IPS-18c (cell line): Measurements from ENCODE around the gene RUNDC3A.
A peak's percentile ranks its signal among the peaks of the same experiment; 100 is the strongest.

Experiments used
- H3K4me3 ChIP-seq: 2 replicates; pipeline ENCODE4 v1.7.0; 2013; ENCODE audit warnings: low read depth, mild to moderate bottlenecking, low read length, moderate library complexity; ENCODE audit not compliant: insufficient read depth
- H3K9me3 ChIP-seq: one replicate; pipeline ENCODE4 v1.6.1; 2013; ENCODE audit warnings: mild to moderate bottlenecking, low read length, moderate library complexity; ENCODE audit not compliant: control insufficient read depth, insufficient read depth

The RUNDC3A gene

DNA sequence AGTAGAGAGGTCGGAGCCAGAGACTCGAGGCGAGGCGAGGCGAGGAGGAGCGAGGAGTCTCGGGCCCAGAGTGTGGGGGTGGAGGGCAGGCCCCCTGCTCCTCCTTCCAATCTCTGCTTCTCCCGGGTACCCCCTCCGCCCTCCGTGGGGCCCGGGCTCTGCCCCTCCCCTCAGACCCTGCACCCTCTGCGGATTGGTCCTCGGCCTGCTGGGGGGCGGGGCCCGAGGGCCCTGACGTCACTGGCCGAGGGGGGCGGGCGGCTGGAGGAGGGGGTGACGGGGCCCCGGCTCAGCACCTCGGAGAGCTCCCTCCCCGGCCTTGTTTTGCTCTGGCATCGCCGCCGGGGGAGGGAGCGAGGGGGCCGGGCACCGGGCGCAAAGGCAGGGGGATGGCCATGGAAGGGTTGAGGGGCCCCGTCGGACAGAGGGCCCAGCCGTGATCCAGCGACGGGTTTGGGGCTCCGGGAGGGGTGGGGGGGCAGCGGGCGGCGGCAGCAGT is at the start of gene RUNDC3A:
RUNDC3A (plus strand) TSS at position 282 of the 499 bp plus-strand sequence. CDS start 232 bp downstream, outside the sequence.
- H3K4me3 ChIP-seq: peak within 1 kb of the TSS; percentile 46

DNA sequence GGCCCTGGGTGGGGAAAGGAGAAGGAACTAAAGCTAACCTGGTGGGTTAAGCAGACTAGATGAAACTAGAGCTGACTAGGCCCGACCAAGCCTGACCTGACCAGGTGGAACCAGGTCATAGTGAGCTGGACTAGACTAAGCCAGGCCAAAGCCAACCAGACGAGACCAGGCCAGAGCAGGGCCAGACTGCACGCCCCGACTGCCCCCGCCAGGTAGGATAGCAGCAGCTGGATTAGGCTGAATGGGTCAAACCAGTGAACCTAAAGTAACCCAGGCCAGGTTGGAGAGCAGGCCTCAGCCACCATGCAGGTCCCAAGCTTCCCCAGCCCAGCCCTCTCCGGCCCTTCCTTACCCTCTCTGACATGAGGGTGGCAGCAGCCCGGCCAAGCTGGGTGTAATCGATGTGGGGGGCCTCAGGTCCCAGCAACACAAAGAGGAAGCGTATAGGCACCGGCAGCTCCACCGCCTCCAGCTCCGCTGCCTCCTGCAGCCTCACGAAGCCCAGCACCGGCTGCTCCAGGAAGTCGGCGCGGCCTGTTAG is 49.5 kb upstream of the RUNDC3A start:
- H3K4me3 ChIP-seq: no peak overlapping the region
- peaks cover 3% of the 10 kb centered on the region for H3K9me3 ChIP-seq

More for the DNA sequence above, at the start of gene RUNDC3A:
- H3K9me3 ChIP-seq: no peaks in the 10 kb centered on the region

DNA sequence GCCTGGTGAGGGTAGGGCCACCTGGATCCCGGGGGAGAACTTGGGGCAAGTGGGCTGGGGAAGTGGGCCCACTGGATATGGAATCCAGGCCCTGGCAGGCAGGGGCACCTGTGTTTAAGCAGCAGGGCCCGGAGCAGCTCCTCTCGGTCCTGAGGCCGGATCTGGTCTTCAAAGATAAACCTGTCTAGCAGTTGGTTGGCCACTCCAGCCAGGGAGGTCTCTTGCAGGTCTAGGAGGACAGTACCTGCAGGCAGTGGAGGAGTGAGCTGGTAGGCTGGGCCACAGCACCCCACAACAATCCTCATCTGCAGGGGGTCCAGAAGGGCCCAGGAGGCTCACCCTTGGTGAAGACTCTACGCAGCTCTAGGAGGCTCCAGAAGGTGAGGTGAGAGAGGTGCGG is 48.1 kb upstream of the RUNDC3A start:
- peaks cover 3% of the 10 kb centered on the region for H3K9me3 ChIP-seq
- H3K4me3 ChIP-seq: no peak overlapping the region

DNA sequence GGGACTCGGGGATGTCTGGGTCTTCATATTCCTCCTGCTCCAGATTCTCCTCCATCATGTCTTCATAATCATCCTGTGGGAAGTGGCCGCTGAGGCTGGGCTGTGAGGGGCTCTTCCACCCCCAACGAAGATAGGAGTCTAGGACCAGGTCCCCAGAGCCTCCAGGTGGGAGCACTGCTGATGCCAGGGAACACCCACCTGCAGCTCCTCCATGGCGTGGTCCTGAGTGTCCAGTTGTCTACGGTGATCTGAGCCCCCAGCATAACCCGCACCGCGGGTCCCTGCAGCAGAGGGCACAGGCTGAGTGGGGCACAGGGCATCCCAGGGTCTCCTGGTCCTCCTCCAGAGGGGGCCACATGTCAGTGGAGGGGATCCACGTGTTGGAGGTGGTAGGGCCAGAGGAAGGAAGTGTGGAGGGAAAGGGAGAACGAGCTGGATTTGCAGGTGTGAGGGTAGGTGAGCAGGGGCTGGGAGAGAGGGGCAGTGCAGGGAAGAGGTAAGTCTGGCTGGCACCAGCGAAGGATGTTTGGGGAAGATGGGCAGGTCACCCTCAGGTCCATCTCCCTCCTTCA is 45.7 kb upstream of the RUNDC3A start:
- no peaks in the 10 kb centered on the region for H3K9me3 ChIP-seq
- no peak overlapping the region for H3K4me3 ChIP-seq

DNA sequence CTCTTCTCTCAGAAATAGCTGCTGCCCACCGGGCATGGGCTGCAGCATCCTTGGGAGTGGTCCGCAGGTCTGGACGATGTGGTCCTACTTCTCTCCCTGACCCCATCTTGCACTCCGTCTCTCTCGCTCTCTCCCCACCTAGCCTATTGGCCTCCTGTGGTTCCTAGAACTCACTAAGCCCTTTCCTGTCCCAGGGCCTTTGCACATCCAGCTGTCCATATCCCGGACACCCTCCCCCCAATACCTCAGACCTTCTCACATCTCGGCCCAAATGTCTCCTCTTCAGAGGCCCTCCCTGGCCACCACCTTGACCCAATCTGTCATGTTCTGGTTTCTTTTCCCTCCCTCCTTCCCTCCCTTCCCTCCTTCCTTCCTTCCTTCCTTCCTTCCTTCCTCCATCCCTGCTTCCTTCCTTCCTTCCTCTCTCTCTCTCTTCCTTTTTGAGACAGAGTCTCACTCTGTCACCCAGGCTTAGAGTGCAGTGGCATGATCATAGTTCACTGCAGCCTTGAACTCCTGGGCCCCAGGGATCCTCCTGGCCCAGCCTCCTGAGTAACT is 45.0 kb upstream of the RUNDC3A start:
- H3K4me3 ChIP-seq: no peak overlapping the region
- H3K9me3 ChIP-seq: no peaks in the 10 kb centered on the region

DNA sequence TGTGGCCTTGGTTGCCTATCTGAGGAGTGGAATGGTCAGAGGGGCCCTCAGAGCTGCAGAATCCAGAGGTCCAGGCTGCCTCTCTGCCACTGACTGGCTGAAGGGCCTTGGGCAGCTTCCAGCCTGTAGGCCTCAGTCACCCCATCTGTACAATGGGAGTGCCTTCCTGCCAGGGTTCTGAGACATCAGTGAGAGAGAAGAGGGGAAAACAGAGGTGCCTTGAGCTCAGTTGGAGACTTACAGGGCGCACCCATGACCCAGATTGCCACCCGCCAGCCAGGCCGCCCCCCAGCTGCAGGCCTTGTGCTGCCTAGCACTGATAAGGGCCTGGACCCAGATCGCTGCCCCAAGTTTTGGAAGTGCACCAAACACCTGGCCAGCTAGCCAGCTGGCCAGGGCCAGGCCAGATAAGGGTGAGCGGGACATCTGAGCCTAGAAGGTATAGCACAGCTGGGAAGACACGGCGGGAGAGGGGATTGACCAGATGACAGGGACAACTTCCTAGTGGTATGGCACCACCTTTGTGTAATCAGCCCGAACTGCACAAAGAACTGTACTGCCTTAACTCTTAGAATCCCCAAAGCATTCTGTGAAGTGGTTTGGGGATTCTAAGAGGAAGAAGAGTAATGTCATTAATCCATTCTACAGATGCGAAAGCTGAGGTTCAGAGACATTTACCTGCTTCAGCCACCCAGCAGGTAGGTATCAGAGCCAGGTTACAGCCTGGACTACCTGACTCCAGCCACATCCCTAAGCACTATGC is 41.8 kb upstream of the RUNDC3A start:
- Histone ChIP-seq H3K4me3 (no peak overlapping the region), H3K9me3 (no peaks in the 10 kb centered on the region)

DNA sequence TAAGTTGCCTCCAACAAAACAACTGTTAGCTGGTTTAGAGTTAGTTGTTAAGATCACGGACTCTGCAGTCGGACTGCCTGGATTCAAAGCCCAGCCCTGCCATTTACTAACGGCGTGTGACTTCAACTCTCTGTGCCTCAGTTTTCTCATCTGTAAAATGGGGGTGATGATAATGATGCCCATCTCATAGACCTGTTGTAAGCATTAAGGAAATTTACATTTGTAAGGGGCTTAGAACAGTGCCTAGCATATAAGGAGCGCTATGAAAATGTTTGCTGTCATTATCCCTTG is 41.3 kb upstream of the RUNDC3A start:
- H3K4me3 ChIP-seq: no peak overlapping the region
- H3K9me3 ChIP-seq: no peaks in the 10 kb centered on the region

DNA sequence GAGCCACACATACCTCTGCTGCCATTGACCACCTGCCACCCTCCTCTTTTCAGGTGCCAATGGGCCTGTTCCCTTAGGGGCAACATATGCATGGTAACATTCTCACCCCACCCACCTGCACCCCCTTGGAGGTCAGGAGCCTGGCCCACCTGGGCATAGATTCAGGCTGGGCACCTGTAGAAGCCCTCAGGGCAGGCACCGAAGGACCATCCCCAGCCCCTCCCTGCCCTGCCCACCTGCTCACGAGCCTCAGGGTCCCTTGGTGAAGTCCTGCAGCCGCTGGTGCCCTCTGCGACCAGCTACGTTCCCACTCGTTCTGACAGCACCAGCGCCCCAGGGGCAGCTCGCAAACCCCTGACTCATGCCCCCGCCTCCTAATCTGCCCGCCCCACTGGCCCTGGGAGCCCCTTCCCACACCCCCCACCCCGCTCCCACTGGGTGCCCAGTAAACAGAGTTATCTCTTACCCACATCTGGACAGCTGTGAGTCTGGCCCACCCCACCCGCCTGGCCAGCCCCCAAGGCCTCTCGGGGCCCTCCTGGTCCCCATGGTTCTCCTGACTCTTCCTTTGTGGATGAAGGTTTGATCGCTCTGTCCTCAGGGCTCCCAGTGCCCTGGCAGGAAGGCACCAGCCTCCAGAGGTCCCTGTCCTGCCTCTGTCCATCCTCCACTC is 40.4 kb upstream of the RUNDC3A start, which contains the start of gene SLC4A1:
SLC4A1 (minus strand) TSS at position 318 of the 673 bp plus-strand sequence. CDS start 5,269 bp downstream, outside the sequence.
- no peak within 1 kb of the TSS for H3K4me3 ChIP-seq
- H3K9me3 ChIP-seq: no peaks in the 10 kb centered on the region

DNA sequence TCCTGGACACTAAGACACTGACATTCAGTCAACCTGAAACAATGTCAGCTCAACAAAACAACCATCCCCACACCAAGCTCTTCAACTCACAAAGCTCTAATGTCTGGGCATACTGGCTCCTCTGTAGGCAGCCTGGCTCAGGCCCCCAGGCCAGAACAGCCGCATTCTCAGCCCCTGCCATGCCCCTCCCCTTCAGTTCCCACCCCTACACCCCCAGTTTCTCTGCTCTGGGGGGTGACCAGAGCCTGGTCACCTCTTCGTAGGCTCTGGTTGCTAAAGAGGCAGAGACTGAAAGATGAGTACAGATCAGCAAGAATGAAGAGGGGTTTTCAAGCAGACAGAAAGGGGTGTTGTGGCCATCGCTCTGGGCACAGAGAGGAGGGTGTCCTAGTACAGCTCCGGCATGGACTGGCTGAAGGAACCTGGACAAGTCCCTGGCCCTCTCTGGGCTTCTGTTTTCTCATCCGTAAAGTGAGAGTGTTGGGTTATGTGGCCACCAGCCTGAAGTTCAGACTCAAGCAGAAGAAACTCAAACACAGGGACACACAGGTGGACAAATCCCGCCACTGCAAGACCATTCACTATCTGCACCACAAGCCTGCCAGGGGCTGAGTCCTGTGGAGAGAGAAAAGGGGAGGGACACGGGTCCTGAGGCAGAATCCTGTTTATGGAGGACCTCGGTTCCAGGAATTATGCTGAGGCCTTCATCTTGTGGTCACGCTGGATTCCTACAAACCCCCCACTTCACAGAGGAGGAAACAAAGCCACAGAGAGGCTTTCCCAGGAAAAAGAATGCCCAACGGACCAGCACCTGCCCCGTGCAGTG is 39.5 kb upstream of the RUNDC3A start:
- no peaks in the 10 kb centered on the region for H3K9me3 ChIP-seq
- H3K4me3 ChIP-seq: no peak overlapping the region

DNA sequence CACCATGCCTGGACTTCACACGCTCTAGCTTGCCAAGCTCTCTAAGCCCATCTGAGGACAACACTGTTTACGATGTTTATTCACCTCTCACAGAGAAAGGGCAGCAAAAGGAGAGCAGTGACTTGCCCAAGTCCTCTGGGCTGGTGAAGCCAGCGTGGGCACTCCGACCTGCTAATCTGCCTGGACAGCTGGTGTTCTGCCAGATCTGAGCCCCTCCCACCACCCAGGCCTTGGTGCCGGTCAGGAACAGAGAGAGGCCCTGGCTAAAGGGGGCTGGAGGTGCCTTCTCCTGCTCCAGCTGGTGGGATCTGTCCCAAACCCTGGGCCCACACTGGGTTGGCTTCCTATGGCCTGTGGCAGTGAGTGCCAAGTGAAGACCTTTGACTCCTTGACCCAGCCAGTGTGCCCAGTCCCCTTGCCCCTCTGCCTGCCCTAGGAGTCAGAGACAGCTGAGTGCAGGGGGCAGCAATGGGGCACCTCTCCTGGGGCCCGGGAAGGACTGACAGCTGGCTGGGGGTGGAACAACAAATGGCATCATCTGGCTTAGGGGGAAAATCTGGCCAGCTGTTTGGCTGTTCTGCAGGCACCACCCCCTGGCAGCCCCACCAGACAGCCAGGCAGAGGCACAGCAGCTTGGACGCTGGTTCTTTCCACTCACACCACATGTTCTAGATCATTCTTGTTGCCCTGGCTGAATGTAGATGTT is 38.7 kb upstream of the RUNDC3A start:
- H3K4me3 ChIP-seq: no peak overlapping the region
- no peaks in the 10 kb centered on the region for H3K9me3 ChIP-seq

DNA sequence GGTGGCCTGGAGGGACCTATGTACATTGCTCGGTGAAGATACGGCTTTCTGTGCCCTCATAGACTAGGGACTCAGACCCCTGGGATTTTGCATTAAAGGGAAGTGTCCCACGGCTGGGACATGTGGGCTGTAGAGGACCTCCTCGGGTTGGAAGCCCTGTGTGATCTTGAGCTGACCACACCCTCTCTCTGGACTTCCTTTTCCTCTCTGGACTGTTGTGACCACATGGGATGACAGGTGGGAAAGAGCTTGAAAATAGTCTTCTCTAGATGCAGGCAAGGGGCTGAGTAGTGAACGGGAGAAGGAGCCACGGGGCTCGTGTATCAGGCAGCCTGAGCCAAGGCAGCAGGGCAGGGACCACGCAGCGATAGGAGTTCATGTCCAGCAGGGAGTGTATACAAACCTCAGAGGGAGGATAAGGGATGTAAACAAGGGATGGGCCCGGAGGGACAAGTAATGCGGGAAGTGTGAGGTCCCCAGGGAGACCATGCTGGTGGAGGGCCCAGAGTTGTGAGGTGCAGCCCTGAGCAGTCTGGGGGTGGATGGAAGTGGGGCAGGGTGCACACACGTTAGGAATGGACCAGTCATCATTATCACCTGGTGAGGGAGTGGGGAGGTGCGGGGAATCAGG is 36.0 kb upstream of the RUNDC3A start:
- no peaks in the 10 kb centered on the region for H3K9me3 ChIP-seq
- no peak overlapping the region for H3K4me3 ChIP-seq

DNA sequence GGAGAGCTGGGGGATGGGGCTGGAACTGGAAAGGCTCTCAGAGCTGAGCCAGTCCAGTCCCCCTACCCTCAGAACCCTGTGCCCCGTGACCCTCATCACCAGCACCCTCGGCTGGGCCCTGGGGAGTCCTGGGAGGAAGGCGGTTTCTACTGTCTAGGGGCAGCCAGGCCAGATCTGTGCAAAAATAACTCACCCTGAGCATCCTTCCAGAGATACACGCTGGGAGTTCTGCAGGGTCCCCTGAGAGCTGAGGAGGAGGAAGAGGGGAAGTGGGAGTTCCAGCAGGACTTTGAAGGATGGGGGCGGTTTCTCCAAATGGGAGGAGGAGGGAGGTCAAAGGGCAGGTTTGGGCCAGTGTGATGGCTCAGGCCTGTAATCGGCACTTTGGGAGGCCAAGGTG is 35.4 kb upstream of the RUNDC3A start:
- Histone ChIP-seq H3K9me3 (no peaks in the 10 kb centered on the region), H3K4me3 (no peak overlapping the region)

DNA sequence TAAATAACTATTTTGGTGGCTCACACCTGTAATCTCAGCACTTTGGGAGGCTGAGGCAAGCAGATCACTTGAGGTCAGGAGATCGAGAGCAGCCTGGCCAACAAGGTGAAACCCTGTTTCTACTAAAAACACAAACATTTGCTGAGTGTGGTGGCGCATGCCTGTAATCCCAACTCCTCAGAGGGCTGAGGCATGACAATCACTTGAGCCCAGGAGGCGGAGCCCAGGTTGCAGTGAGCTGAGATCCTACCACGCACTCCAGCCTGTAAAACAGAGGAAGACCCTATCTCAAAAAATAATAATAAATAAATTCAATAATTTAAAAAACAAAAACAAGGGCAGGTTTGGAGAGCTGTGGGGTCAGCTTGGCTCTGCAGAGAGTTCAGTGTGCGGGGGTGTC is 34.8 kb upstream of the RUNDC3A start:
- H3K4me3 ChIP-seq: no peak overlapping the region
- H3K9me3 ChIP-seq: no peaks in the 10 kb centered on the region

DNA sequence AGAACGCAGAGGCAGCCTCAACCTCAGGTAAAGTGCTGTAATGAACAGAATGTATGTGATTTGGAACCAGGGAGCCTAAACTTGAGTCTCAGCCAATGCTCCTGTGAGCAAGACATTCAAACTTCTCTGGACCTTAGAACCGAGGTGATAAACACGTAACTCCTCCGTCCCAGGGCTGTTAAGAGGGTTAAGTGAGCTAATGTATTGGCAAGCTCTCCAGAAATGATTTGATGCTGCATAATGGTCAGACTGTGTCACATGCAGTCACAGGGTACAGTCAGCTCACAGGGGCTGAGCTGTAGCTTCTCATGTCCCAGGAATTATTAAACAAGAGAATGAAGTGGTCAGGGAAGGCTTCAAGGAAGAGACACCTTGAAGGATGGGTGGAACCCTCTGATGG is 30.4 kb upstream of the RUNDC3A start:
- Histone ChIP-seq H3K9me3 (no peaks in the 10 kb centered on the region), H3K4me3 (no peak overlapping the region)

DNA sequence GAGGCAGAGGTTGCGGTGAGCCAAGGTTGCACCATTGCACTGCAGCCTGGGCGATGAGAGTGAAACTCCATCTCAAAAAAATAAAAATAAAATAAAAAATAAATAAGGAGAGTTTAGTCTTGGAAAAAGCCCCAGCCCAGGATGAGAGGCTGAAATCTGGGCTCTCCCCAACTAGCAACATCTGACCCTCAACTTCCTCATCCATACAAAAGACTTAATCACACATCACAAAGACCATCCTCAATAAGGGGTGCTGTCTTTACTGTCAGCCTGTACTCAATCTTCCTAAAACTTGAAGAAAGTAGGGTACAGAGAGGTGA is 29.1 kb upstream of the RUNDC3A start:
- Histone ChIP-seq H3K4me3 (no peak overlapping the region), H3K9me3 (no peaks in the 10 kb centered on the region)
